DOHH2 (cell line): ENCODE data around the gene ERG.

Experiments
- H3F3A ChIP-seq: fragments of 200-600 bp; sonication (generic), shearing (Covaris generic); 2 replicates; pipeline ENCODE4 v1.6.0; 2016; ENCODE audit warnings: antibody characterized with exemption, mild to moderate bottlenecking; ENCODE audit not compliant: control insufficient read depth, insufficient read depth
- H3K27ac ChIP-seq: fragments of 200-600 bp; sonication (generic); 2 replicates; pipeline ENCODE4 v1.5.1; 2014; ENCODE audit warnings: low read depth, mild to moderate bottlenecking, low read length, moderate library complexity
- H3K27me3 ChIP-seq: fragments of 200-600 bp; sonication (generic); 2 replicates; pipeline ENCODE4 v1.6.1; 2014; ENCODE audit warnings: mild to moderate bottlenecking, low read length, mixed read lengths; ENCODE audit not compliant: control insufficient read depth
- H3K36me3 ChIP-seq: fragments of 200-600 bp; sonication (generic); 2 replicates; pipeline ENCODE4 v1.6.1; 2014; ENCODE audit warnings: mild to moderate bottlenecking, low read length, moderate library complexity, mixed read lengths; ENCODE audit not compliant: control insufficient read depth
- H3K4me1 ChIP-seq: fragments of 200-600 bp; sonication (generic); 2 replicates; pipeline ENCODE4 v1.6.1; 2014; ENCODE audit warnings: mild to moderate bottlenecking, low read length, mixed read lengths; ENCODE audit not compliant: control insufficient read depth
- H3K4me2 ChIP-seq: fragments of 200-600 bp; sonication (generic); 2 replicates; pipeline ENCODE4 v1.6.0; 2014; ENCODE audit warnings: mild to moderate bottlenecking, low read length, moderate library complexity
- H3K4me3 ChIP-seq: fragments of 200-600 bp; sonication (generic); 2 replicates; pipeline ENCODE4 v1.5.1; 2014; ENCODE audit warnings: mild to moderate bottlenecking, low read length, mixed read lengths
- H3K79me2 ChIP-seq: fragments of 200-600 bp; sonication (generic); 2 replicates; pipeline ENCODE4 v1.6.1; 2014; ENCODE audit warnings: mild to moderate bottlenecking, low read length, mixed read lengths; ENCODE audit not compliant: control insufficient read depth
- H3K9me2 ChIP-seq: fragments of 200-600 bp; sonication (generic); replicated peaks from 2 replicates; pipeline ENCODE4 v1.6.1; 2014; ENCODE audit warnings: mild to moderate bottlenecking, low read length, mixed read lengths; ENCODE audit not compliant: control insufficient read depth
- H3K9me3 ChIP-seq: fragments of 200-600 bp; sonication (generic); 2 replicates; pipeline ENCODE4 v1.6.1; 2014; ENCODE audit warnings: antibody characterized with exemption, low read length, mixed read lengths; ENCODE audit not compliant: control insufficient read depth, insufficient read depth
- H4K20me1 ChIP-seq: fragments of 200-600 bp; sonication (generic); 2 replicates; pipeline ENCODE4 v1.6.0; 2014; ENCODE audit warnings: low read depth, mild to moderate bottlenecking, antibody characterized with exemption, low read length, moderate library complexity; ENCODE audit not compliant: control insufficient read depth, insufficient read depth
- CTCF ChIP-seq: fragments of 200-600 bp; sonication (generic); IDR thresholded peaks from one replicate; pipeline ENCODE4 v1.5.1; 2014; ENCODE audit warnings: antibody characterized with exemption, mild to moderate bottlenecking, low read depth, low read length; ENCODE audit not compliant: poor library complexity, severe bottlenecking
- EZH2phosphoT487 ChIP-seq: fragments of 200-600 bp; sonication (generic); IDR thresholded peaks from 2 replicates; pipeline ENCODE4 v1.6.1; 2017; ENCODE audit warnings: borderline replicate concordance, mild to moderate bottlenecking, antibody characterized with exemption, low read length, moderate library complexity, mixed read lengths

ERG gene

GRCh38 chr21:38402795-38403194, 95.5 kb downstream of the ERG start:
- H3K27ac ChIP-seq: no peak overlapping the region
- no peaks in the 10 kb centered on the region for H3K36me3 ChIP-seq
- no peaks in the 10 kb centered on the region for H3K9me2 ChIP-seq
- no peaks in the 10 kb centered on the region for H3K9me3 ChIP-seq
- no peaks in the 10 kb centered on the region for H3F3A ChIP-seq
- H4K20me1 ChIP-seq: no peaks in the 10 kb centered on the region
- H3K27me3 ChIP-seq: no peaks in the 10 kb centered on the region
- no peak overlapping the region for H3K4me2 ChIP-seq
- H3K4me1 ChIP-seq: no peaks in the 10 kb centered on the region
- no peaks in the 10 kb centered on the region for H3K79me2 ChIP-seq
- TF ChIP-seq CTCF: no peak
- H3K4me3 ChIP-seq: no peak overlapping the region

GRCh38 chr21:38402291-38402690, 96.0 kb downstream of the ERG start:
- no peak overlapping the region for H3K27ac ChIP-seq
- no peaks in the 10 kb centered on the region for H3K27me3 ChIP-seq
- H4K20me1 ChIP-seq: no peaks in the 10 kb centered on the region
- H3K4me3 ChIP-seq: no peak overlapping the region
- no peaks in the 10 kb centered on the region for H3F3A ChIP-seq
- H3K9me2 ChIP-seq: no peaks in the 10 kb centered on the region
- no peaks in the 10 kb centered on the region for H3K36me3 ChIP-seq
- H3K79me2 ChIP-seq: no peaks in the 10 kb centered on the region
- TF ChIP-seq EZH2phosphoT487 (no peak), CTCF (no peak)
- no peaks in the 10 kb centered on the region for H3K4me1 ChIP-seq
- no peak overlapping the region for H3K4me2 ChIP-seq
- H3K9me3 ChIP-seq: no peaks in the 10 kb centered on the region

GRCh38 chr21:38401191-38401926, 96.9 kb downstream of the ERG start:
- Histone ChIP-seq H3K4me2 (no peak overlapping the region), H3K79me2 (no peaks in the 10 kb centered on the region), H3K4me1 (no peaks in the 10 kb centered on the region), H3F3A (no peaks in the 10 kb centered on the region), H3K4me3 (no peak overlapping the region), H3K36me3 (no peaks in the 10 kb centered on the region), H3K27me3 (no peaks in the 10 kb centered on the region), H3K9me2 (no peaks in the 10 kb centered on the region), H4K20me1 (no peaks in the 10 kb centered on the region), H3K27ac (no peak overlapping the region), H3K9me3 (no peaks in the 10 kb centered on the region)
- TF ChIP-seq EZH2phosphoT487 (no peak), CTCF (no peak)
